ENCODE results near the gene RPL31.

The RPL31 gene

GRCh38 chr2:100998235-100998573 lies 3.9 kb upstream of the RPL31 start:
- no peak overlapping the region for H3K4me3 ChIP-seq (replicated peaks in 1 of 2; ENCODE audit: low read depth in 2 of 2, low read length in 2 of 2)
- TF ChIP-seq CTCF (IDR thresholded peaks at IDR 0.05; ENCODE audit: low read depth, low read length), result no peak
- DNase-seq (ENCODE audit: low read depth in 2 of 2), result no peak

DNA sequence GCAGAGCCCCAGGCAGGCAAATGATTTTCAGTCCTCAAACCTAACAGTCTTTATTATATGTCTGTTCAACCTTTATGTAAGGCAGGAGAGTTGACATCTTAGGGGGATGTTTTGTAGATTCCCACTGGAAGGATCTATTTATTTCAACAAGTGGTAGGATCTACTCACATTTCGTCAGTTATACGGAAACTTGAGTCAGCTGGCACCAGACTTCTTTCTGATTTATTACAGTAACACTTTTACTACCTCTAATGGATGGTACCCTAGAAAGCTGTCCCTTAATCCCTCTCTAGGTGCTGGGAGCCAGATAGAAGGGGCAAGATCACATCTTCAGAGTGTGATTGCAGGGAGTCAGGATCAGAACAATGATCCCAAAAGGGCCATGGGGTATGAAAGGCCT lies 2.1 kb upstream of the RPL31 start:
- no peak for TF ChIP-seq CTCF (IDR thresholded peaks at IDR 0.05; ENCODE audit: low read depth, low read length)
- no peak for DNase-seq (ENCODE audit: low read depth in 2 of 2)
- no peak overlapping the region for H3K4me3 ChIP-seq (replicated peaks in 1 of 2; ENCODE audit: low read depth in 2 of 2, low read length in 2 of 2)

DNA sequence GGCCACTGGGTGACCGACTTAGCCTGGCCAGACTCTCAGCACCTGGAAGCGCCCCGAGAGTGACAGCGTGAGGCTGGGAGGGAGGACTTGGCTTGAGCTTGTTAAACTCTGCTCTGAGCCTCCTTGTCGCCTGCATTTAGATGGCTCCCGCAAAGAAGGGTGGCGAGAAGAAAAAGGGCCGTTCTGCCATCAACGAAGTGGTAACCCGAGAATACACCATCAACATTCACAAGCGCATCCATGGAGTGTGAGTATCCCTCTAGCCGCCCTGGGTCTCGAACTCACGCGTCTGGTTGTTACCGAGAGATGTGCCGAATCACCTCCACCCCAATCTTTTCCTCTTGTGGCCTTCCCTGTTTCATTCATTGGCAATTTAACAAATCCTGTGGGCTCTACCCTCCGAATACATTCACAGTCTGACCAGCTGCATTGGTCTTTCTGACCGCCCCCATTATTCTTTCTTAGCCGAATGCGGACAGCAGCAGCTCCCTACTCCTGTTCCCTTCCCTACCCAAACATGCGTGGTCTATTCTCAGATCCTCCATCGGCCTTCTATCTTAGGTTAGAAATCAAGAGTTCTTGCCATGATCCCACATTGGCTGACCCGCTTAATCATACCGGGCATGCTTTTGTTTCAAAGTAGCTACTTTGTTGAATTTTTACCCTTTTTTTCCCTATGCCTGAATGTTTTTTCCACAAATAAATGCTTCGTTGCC lies 631 bp downstream of the RPL31 start:
- peak overlapping the region; percentile 89 to 92 for H3K4me3 ChIP-seq (replicated peaks in 1 of 2; ENCODE audit: low read depth in 2 of 2, low read length in 2 of 2)
- peak; percentile 13 to 33 for DNase-seq (ENCODE audit: low read depth in 2 of 2)
- no peak for TF ChIP-seq CTCF (IDR thresholded peaks at IDR 0.05; ENCODE audit: low read depth, low read length)

GRCh38 chr2:101003278-101003775 lies 1.2 kb downstream of the RPL31 start:
- DNase-seq (ENCODE audit: low read depth in 2 of 2), result peak; percentile 9 to 31
- peak overlapping the region; percentile 89 to 92 for H3K4me3 ChIP-seq (replicated peaks in 1 of 2; ENCODE audit: low read depth in 2 of 2, low read length in 2 of 2)
- no peak for TF ChIP-seq CTCF (IDR thresholded peaks at IDR 0.05; ENCODE audit: low read depth, low read length)

GRCh38 chr2:101004620-101005325 lies 2.7 kb downstream of the RPL31 start:
- peak overlapping the region in 1 of 2 donors; percentile 89 for H3K4me3 ChIP-seq (replicated peaks in 1 of 2; ENCODE audit: low read depth in 2 of 2, low read length in 2 of 2)

GRCh38 chr2:101006065-101006715 lies 4.1 kb downstream of the RPL31 start:
- H3K4me3 ChIP-seq (replicated peaks in 1 of 2; ENCODE audit: low read depth in 2 of 2, low read length in 2 of 2), result no peak overlapping the region
- DNase-seq (ENCODE audit: low read depth in 2 of 2), result no peak
- TF ChIP-seq CTCF (IDR thresholded peaks at IDR 0.05; ENCODE audit: low read depth, low read length), result no peak

More at GRCh38 chr2:101004620-101005325, 2.7 kb downstream of the RPL31 start:
- TF ChIP-seq CTCF (IDR thresholded peaks at IDR 0.05; ENCODE audit: low read depth, low read length), result no peak
- DNase-seq (ENCODE audit: low read depth in 2 of 2), result no peak
